GM12865 (cell line): ENCODE results near the gene PDE3B.
"Not testable (repeated sequence)": the region's sequence is repeated elsewhere in the genome, so short reads cannot be mapped to it uniquely, and the experiment has no call there.

Source experiments
- DNase-seq: peaks from one replicate; pipeline ENCODE4 v3.0.0; 2010; ENCODE audit warnings: low read depth
- H3K4me3 ChIP-seq: 2 replicates; pipeline ENCODE4 v1.5.1; 2011; ENCODE audit warnings: mild to moderate bottlenecking, low read depth, low read length, control low read depth
- CTCF ChIP-seq: IDR thresholded peaks from 2 replicates; pipeline ENCODE4 v1.5.1; 2011; ENCODE audit warnings: low read length, control low read depth, low read depth, inconsistent platforms; ENCODE audit not compliant: insufficient read depth; ENCODE audit errors: missing control alignments

The PDE3B gene

GRCh38 chr11:14700593-14700992 is 57.0 kb downstream of the PDE3B start:
- TF ChIP-seq CTCF = no peak
- no peak overlapping the region; the same call in 1 of the 2 replicates for H3K4me3 ChIP-seq
- no peak for DNase-seq

GRCh38 chr11:14702760-14703159 is 59.2 kb downstream of the PDE3B start:
- no peak for DNase-seq
- no peak for TF ChIP-seq CTCF
- H3K4me3 ChIP-seq = no peak overlapping the region

GRCh38 chr11:14703731-14704130 is 60.1 kb downstream of the PDE3B start:
- no peak for DNase-seq
- TF ChIP-seq CTCF = no peak
- no peak overlapping the region for H3K4me3 ChIP-seq

- H3K4me3 ChIP-seq = no peak overlapping the region
- DNase-seq = no peak
- TF ChIP-seq CTCF = no peak
Measured at GRCh38 chr11:14705067-14705466, 61.5 kb downstream of the PDE3B start.

GRCh38 chr11:14713496-14714244 is 70.1 kb downstream of the PDE3B start:
- H3K4me3 ChIP-seq = no peak overlapping the region
- DNase-seq = no peak
- TF ChIP-seq CTCF = no peak

- DNase-seq, H3K4me3 ChIP-seq: not testable (repeated sequence)
Measured at GRCh38 chr11:14715669-14716068, 72.1 kb downstream of the PDE3B start.

- no peak for TF ChIP-seq CTCF
- no peak overlapping the region for H3K4me3 ChIP-seq
- DNase-seq = peak; percentile 41
Measured at GRCh38 chr11:14722496-14722895, 78.9 kb downstream of the PDE3B start.
